Gastroesophageal sphincter (tissue), 3 donors: ENCODE measurements around the gene NINL.

Source experiments
- CTCF ChIP-seq, 4 experiments: fragments of 200-600 bp in 2 of 4; fragments of 450-650 bp in 2 of 4; sonication (generic) in 1 of 4; IDR thresholded peaks; one replicate each; pipeline ENCODE4 v1.5.1; 2017 to 2019; ENCODE audit warnings: antibody characterized with exemption in 4 of 4, mild to moderate bottlenecking in 2 of 4, moderate library complexity in 2 of 4
- EP300 ChIP-seq: sonication (generic); formaldehyde crosslinking; IDR thresholded peaks from one replicate; pipeline ENCODE4 v1.6.1; 2017; ENCODE audit warnings: antibody characterized with exemption, mild to moderate bottlenecking
- POLR2A ChIP-seq, 2 donors: fragments of 450-650 bp; IDR thresholded peaks; one replicate each; pipeline ENCODE4 v1.6.1; 2017; ENCODE audit warnings: antibody characterized with exemption in 2 of 2, mild to moderate bottlenecking in 2 of 2, moderate library complexity in 1 of 2
- POLR2AphosphoS5 ChIP-seq: sonication (generic); formaldehyde crosslinking; IDR thresholded peaks from one replicate; pipeline ENCODE4 v1.6.1; 2017; ENCODE audit warnings: antibody characterized with exemption

GRCh38 chr20:25532971-25533391 is 52.4 kb downstream of the NINL start:
- TF ChIP-seq POLR2A (IDR thresholded peaks at IDR 0.05): no peak
- no peak for TF ChIP-seq CTCF (IDR thresholded peaks at IDR 0.05)
- no peak for TF ChIP-seq EP300
- TF ChIP-seq POLR2AphosphoS5: no peak
